Stomach (tissue), 4 donors: ENCODE results near the gene REPS2.

Source experiments
- CTCF ChIP-seq, 7 experiments: fragments of 450-650 bp in 4 of 7; fragments of 200-600 bp in 3 of 7; sonication (generic) in 3 of 7; IDR thresholded peaks; one replicate each; pipeline ENCODE4 v1.5.1; 2016 to 2019; ENCODE audit warnings: antibody characterized with exemption in 7 of 7, control low read depth in 2 of 7, mild to moderate bottlenecking in 1 of 7
- EP300 ChIP-seq: sonication (generic); formaldehyde crosslinking; IDR thresholded peaks from one replicate; pipeline ENCODE4 v1.6.1; 2017; ENCODE audit warnings: antibody characterized with exemption
- POLR2A ChIP-seq, 4 donors: fragments of 450-650 bp; IDR thresholded peaks; one replicate each; pipeline ENCODE4 v1.6.1; 2016; ENCODE audit warnings: antibody characterized with exemption in 4 of 4, control low read depth in 2 of 4, mild to moderate bottlenecking in 1 of 4, moderate library complexity in 1 of 4
- POLR2AphosphoS5 ChIP-seq, 3 donors: sonication (generic); formaldehyde crosslinking; IDR thresholded peaks; one replicate each; pipeline ENCODE4 v1.6.1; 2016; ENCODE audit warnings: antibody characterized with exemption in 3 of 3

GRCh38 chrX:17047224-17047623 lies 100.8 kb downstream of the REPS2 start:
- TF ChIP-seq POLR2AphosphoS5 (IDR thresholded peaks at IDR 0.05) (no peak), CTCF (IDR thresholded peaks at IDR 0.05) (no peak), EP300 (no peak), POLR2A (IDR thresholded peaks at IDR 0.05) (no peak)
